Astrocyte (in vitro differentiated cells and primary cell): ENCODE data around the gene MTUS2. TPM values are rescaled to one million over a fixed set of nuclear protein-coding genes. Genes with fewer than 3 reads are reported as not detected.

Experiments used
- DNase-seq: peaks from one replicate; pipeline ENCODE4 v3.0.0-alpha.2; 2010; ENCODE audit warnings: low read depth
- FAIRE-seq: peaks from 2 replicates; lab custom pipeline; 2011; peaks lifted over from hg19 to GRCh38; lab: Jason Lieb, UNC
- H2AFZ ChIP-seq: 2 replicates; pipeline ENCODE4 v1.6.0; 2012; ENCODE audit warnings: low read depth, low read length, inconsistent platforms
- H3K27ac ChIP-seq: 2 replicates; pipeline ENCODE4 v1.5.1; 2011; ENCODE audit warnings: low read depth, low read length, inconsistent platforms
- H3K27me3 ChIP-seq: 2 replicates; pipeline ENCODE4 v1.6.0; 2011; ENCODE audit warnings: low read length, inconsistent platforms; ENCODE audit not compliant: insufficient read depth
- H3K36me3 ChIP-seq: 2 replicates; pipeline ENCODE4 v1.5.1; 2011; ENCODE audit warnings: low read length, inconsistent platforms; ENCODE audit not compliant: insufficient read depth
- H3K4me1 ChIP-seq: 2 replicates; pipeline ENCODE4 v1.5.1; 2011; ENCODE audit warnings: low read length, inconsistent platforms; ENCODE audit not compliant: insufficient read depth
- H3K4me2 ChIP-seq: 2 replicates; pipeline ENCODE4 v1.6.0; 2012; ENCODE audit warnings: low read length, inconsistent platforms
- H3K4me3 ChIP-seq: 2 replicates; pipeline ENCODE4 v1.5.1; 2011; ENCODE audit warnings: low read depth, mild to moderate bottlenecking, low read length, inconsistent platforms; ENCODE audit not compliant: insufficient read depth
- H3K79me2 ChIP-seq: 2 replicates; pipeline ENCODE4 v1.6.0; 2012; ENCODE audit warnings: mild to moderate bottlenecking, low read length, inconsistent platforms; ENCODE audit not compliant: insufficient read depth
- H3K9ac ChIP-seq: 2 replicates; pipeline ENCODE4 v1.6.0; 2012; ENCODE audit warnings: mild to moderate bottlenecking, low read length, inconsistent platforms
- H3K9me3 ChIP-seq: 2 replicates; pipeline ENCODE4 v1.5.1; 2012; ENCODE audit warnings: low read depth, mild to moderate bottlenecking, low read length, inconsistent platforms; ENCODE audit not compliant: insufficient read depth
- H4K20me1 ChIP-seq: 2 replicates; pipeline ENCODE4 v1.6.0; 2012; ENCODE audit warnings: low read length, inconsistent platforms; ENCODE audit not compliant: insufficient read depth
- H3K27ac Mint-ChIP-seq: one replicate; pipeline ENCODE4 v1.8.0; 2021; ENCODE audit warnings: mild to moderate bottlenecking, mixed read lengths; ENCODE audit not compliant: unreplicated experiment
- H3K27me3 Mint-ChIP-seq: one replicate; pipeline ENCODE4 v1.8.0; 2021; ENCODE audit warnings: low read depth, mixed read lengths; ENCODE audit not compliant: unreplicated experiment
- H3K36me3 Mint-ChIP-seq: one replicate; pipeline ENCODE4 v1.8.0; 2021; ENCODE audit warnings: low read depth, mixed read lengths; ENCODE audit not compliant: unreplicated experiment
- H3K4me1 Mint-ChIP-seq: one replicate; pipeline ENCODE4 v1.8.0; 2021; ENCODE audit warnings: low read depth, mixed read lengths; ENCODE audit not compliant: unreplicated experiment
- H3K4me3 Mint-ChIP-seq: one replicate; pipeline ENCODE4 v1.8.0; 2021; ENCODE audit warnings: mild to moderate bottlenecking, moderate library complexity, mixed read lengths; ENCODE audit not compliant: unreplicated experiment
- H3K9me3 Mint-ChIP-seq: one replicate; pipeline ENCODE4 v1.8.0; 2021; ENCODE audit warnings: mild to moderate bottlenecking, mixed read lengths; ENCODE audit not compliant: unreplicated experiment
- EZH2 ChIP-seq: IDR thresholded peaks from 2 replicates; pipeline ENCODE4 v1.6.1; 2012; ENCODE audit warnings: mild to moderate bottlenecking, low read length, inconsistent platforms; ENCODE audit not compliant: insufficient read depth
- total RNA-seq: library from RNA; stranded (reverse); gene quantifications from 2 replicates; pipeline ENCODE4 v1.2.1, GENCODE V29; 2021
- TF ChIP-seq, protein P1 (sequence below): IDR thresholded peaks from 2 replicates; pipeline ENCODE4 v1.5.1; 2011; ENCODE audit warnings: low read depth, mild to moderate bottlenecking, inconsistent platforms, low read length, moderate library complexity; ENCODE audit not compliant: insufficient read depth

Gene MTUS2
- total RNA-seq, 1 donor from 2014 or later: 0.50 TPM

DNA sequence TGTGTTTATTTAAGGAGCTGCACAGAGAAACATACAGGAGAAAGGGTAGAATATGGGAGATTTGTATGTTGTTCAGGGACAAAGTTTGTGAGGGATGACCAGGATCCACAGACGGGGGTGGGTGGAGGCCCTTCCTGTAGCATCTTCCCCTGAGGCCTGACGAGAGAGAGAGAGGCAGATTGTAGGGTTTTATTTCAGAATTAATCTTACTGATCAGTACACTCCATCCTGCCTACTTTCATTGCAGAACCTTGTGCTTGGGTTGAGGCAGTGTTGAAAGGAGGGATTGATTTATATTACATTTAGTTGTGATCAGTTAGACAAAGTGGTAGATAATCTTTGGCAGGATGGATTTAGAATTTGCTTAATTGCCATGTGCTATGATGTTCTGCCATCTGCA lies 39.6 kb downstream of the MTUS2 start:
- Histone ChIP-seq H3K4me3 (no peak overlapping the region), H4K20me1 (no peaks in the 10 kb centered on the region), H3K27ac (no peak overlapping the region), H3K36me3 (no peaks in the 10 kb centered on the region), H3K9ac (no peak overlapping the region), H3K4me1 (no peaks in the 10 kb centered on the region), H3K4me2 (no peak overlapping the region), H3K9me3 (no peaks in the 10 kb centered on the region), H2AFZ (no peak overlapping the region), H3K27me3 (no peaks in the 10 kb centered on the region), H3K79me2 (no peaks in the 10 kb centered on the region)
- no peak overlapping the region for H3K4me3 Mint-ChIP-seq
- no peak for TF ChIP-seq EZH2
- TF ChIP-seq, protein P1, sequence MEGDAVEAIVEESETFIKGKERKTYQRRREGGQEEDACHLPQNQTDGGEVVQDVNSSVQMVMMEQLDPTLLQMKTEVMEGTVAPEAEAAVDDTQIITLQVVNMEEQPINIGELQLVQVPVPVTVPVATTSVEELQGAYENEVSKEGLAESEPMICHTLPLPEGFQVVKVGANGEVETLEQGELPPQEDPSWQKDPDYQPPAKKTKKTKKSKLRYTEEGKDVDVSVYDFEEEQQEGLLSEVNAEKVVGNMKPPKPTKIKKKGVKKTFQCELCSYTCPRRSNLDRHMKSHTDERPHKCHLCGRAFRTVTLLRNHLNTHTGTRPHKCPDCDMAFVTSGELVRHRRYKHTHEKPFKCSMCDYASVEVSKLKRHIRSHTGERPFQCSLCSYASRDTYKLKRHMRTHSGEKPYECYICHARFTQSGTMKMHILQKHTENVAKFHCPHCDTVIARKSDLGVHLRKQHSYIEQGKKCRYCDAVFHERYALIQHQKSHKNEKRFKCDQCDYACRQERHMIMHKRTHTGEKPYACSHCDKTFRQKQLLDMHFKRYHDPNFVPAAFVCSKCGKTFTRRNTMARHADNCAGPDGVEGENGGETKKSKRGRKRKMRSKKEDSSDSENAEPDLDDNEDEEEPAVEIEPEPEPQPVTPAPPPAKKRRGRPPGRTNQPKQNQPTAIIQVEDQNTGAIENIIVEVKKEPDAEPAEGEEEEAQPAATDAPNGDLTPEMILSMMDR: no peak
- no peaks in the 10 kb centered on the region for H3K4me1 Mint-ChIP-seq
- FAIRE-seq (no peak), DNase-seq (no peak)
- no peak overlapping the region for H3K27ac Mint-ChIP-seq
- no peaks in the 10 kb centered on the region for H3K36me3 Mint-ChIP-seq
- H3K9me3 Mint-ChIP-seq: no peaks in the 10 kb centered on the region
- H3K27me3 Mint-ChIP-seq: peaks cover 4% of the 10 kb centered on the region

DNA sequence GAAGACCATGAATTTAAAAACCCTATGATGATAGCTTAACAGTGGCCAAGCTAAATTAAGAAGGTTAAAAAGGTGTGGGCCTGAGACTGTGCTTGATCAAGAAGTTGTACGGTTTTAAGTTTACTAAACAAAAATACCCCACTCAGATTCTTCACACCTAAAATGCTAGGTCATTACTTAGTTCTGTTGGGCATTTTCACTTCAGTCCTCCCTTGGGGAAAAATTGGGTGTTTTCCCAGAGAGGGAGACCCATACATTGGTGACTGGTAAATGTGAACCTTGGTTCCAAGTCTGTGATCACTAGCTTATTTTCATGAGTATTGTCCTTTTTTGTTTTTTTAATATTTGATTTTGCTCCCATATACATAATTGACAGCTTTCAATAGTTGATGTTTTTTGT lies 44.4 kb downstream of the MTUS2 start:
- TF ChIP-seq, protein P1: no peak
- no peak for TF ChIP-seq EZH2
- H3K4me1 Mint-ChIP-seq: no peaks in the 10 kb centered on the region
- H3K9me3 ChIP-seq: no peaks in the 10 kb centered on the region

DNA sequence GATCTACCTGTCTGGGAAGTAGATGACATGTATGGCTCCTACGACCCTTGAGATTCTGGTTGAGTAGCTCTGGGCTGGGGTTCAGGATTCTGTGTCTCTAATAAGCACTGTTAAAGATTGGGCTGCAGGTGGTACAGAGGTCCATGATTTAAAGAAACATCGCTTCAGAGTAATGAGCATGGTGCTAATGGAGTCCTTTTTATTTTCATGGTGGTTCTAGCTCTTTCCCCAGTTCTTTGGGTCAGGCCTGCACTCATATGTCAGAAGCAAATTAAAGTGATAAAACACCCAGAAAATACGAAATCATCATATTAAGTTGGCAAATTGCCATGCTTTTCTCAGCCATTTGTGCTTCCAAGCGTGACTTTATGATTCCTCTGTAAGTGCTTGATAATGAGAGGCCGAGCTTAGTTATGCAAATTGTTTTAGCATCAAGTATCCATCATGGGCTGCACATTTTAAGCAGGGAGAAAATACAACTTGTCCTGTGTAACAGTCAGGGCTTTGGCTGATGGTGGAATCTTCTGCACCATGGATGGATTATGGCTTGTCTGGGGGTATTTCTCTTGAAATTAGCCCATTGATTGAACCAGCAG lies 45.1 kb downstream of the MTUS2 start:
- no peaks in the 10 kb centered on the region for H3K4me1 Mint-ChIP-seq
- Histone ChIP-seq H3K79me2 (no peaks in the 10 kb centered on the region), H3K9ac (no peak overlapping the region), H2AFZ (no peak overlapping the region), H3K27ac (no peak overlapping the region), H3K4me1 (no peaks in the 10 kb centered on the region), H3K27me3 (no peaks in the 10 kb centered on the region), H3K36me3 (no peaks in the 10 kb centered on the region), H3K4me3 (no peak overlapping the region), H3K9me3 (no peaks in the 10 kb centered on the region), H3K4me2 (no peak overlapping the region), H4K20me1 (no peaks in the 10 kb centered on the region)
- peaks cover 4% of the 10 kb centered on the region for H3K27me3 Mint-ChIP-seq
- no peak overlapping the region for H3K4me3 Mint-ChIP-seq
- no peaks in the 10 kb centered on the region for H3K9me3 Mint-ChIP-seq
- DNase-seq (no peak), FAIRE-seq (no peak)
- no peak overlapping the region for H3K27ac Mint-ChIP-seq
- H3K36me3 Mint-ChIP-seq: no peaks in the 10 kb centered on the region
- TF ChIP-seq, protein P1: no peak
- TF ChIP-seq EZH2: no peak

More for the DNA sequence above, 44.4 kb downstream of the MTUS2 start:
- Histone ChIP-seq H4K20me1 (no peaks in the 10 kb centered on the region), H2AFZ (no peak overlapping the region), H3K36me3 (no peaks in the 10 kb centered on the region), H3K27ac (no peak overlapping the region), H3K4me2 (no peak overlapping the region), H3K27me3 (no peaks in the 10 kb centered on the region), H3K4me3 (no peak overlapping the region), H3K9ac (no peak overlapping the region), H3K4me1 (no peaks in the 10 kb centered on the region), H3K79me2 (no peaks in the 10 kb centered on the region)
- no peak overlapping the region for H3K4me3 Mint-ChIP-seq
- H3K36me3 Mint-ChIP-seq: no peaks in the 10 kb centered on the region
- no peak for FAIRE-seq
- no peak overlapping the region for H3K27ac Mint-ChIP-seq
- H3K9me3 Mint-ChIP-seq: no peaks in the 10 kb centered on the region
- no peak for DNase-seq
- peaks cover 4% of the 10 kb centered on the region for H3K27me3 Mint-ChIP-seq
